HG02678 (cell line): Measurements from ENCODE around the gene MAD1L1.

Experiments
- ATAC-seq: cut with Tn5 transposase; IDR thresholded peaks from one replicate; pipeline ENCODE4 v1.9.1; 2021; ENCODE audit warnings: mild to moderate bottlenecking, moderate library complexity; ENCODE audit not compliant: unreplicated experiment

Gene MAD1L1

GRCh38 chr7:1859266-1860035 is 373.3 kb downstream of the MAD1L1 start:
- ATAC-seq, result no peak

DNA sequence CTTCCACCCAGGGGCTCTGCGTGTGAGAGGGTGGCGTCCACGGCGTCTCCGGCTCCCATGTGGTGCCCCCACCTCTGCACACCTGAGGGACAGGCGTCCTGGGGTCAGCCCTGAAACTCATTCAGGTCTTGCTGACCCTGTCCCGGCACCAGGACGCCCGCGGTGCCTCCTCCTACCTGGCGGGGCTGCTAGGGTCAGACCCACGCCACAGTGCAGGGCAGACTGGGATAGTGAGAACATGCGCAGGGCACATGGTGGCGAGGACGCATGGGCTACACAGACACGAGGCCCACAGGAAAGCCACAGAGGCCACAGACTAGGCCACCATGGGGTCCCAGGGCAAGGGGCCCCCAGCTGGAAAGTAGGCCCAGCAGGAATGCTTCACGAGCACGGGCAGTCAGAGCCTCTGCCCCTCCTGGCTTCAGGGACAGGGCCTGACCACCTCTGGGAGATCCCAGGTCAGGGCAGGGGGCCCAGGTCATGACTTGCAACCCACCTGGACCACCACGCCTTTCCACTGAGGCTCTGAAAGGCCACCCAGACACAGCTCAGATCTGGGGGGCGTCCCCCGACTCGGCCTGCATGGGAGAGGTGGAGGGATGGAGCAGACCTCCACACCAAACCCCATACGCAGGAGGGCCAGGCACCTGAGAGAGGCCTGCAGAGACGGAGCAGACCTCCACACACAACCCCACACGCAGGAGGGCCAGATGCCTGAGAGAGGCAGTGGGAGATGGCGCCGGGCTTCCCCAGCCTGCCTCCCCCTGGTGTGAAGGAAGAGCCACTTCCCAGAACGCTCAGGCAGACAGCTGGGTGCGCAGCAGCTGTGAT is 374.1 kb downstream of the MAD1L1 start:
- no peak for ATAC-seq

GRCh38 chr7:1857487-1858421 is 375.0 kb downstream of the MAD1L1 start:
- no peak for ATAC-seq

- ATAC-seq, result no peak
Observed at GRCh38 chr7:1856888-1857441, 375.8 kb downstream of the MAD1L1 start.

GRCh38 chr7:1856161-1856887 is 376.4 kb downstream of the MAD1L1 start:
- no peak for ATAC-seq

DNA sequence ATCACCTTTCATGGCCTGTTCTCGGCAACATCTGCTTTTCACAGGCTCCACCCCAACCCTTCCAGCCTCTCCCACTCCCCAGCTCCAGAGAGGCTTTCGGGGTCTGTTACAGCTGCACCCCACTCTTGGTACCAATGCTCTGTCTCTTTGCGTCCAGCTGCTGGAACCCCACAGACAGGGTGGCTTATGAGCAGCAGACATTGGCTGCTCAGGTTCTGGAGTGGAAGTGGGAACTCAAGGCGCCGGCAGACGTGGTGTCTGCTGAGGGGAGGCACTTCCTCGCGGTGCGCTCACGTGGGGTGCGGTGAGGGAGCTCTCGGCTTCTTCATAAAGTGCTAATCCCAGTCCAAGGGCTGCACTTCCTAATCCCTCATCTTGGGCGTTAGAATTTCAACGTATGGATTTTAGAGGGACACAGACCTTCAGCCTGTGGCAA is 377.0 kb downstream of the MAD1L1 start:
- no peak for ATAC-seq

DNA sequence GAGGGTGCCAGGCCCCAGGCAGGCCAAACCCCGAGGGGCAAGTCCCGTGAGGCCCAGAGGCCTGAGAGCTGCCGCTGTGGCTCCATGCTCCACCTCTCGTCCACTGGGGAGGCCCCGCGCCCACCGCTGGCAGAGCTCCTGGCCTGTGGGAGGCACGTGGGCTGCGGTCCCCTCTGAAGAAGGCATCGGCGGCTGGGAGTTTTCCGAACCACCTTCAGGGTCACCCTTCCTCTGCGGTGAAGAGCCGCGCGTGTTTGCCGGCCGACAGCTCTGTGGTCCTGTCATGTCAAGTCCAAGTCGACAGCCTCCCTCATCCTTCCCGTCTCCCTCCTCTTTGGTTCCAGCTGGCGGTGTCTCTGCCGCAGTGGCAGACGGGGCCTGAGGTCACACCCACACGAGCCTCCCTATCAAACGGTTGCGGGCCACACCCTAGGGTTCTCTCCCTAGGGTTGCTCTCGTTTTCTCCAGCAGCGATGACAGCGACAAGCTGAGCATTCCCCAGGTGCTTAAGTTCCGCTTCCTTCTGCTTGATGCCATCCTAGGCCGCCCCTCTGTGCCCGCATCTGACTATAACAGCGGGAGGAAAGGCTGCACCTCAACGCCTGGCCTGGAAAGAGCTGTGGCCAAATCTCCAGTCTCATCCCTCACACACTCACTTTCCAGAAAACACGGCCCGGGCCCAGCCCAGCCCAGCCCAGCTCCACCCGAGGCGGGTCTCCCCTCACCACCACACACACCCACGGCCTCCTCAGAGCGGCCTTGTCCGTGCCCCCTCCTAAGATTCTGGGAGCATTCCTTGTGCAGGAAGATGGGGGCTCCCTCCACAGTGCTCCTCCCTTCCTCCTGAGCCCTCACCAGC is 377.6 kb downstream of the MAD1L1 start:
- ATAC-seq, result no peak

DNA sequence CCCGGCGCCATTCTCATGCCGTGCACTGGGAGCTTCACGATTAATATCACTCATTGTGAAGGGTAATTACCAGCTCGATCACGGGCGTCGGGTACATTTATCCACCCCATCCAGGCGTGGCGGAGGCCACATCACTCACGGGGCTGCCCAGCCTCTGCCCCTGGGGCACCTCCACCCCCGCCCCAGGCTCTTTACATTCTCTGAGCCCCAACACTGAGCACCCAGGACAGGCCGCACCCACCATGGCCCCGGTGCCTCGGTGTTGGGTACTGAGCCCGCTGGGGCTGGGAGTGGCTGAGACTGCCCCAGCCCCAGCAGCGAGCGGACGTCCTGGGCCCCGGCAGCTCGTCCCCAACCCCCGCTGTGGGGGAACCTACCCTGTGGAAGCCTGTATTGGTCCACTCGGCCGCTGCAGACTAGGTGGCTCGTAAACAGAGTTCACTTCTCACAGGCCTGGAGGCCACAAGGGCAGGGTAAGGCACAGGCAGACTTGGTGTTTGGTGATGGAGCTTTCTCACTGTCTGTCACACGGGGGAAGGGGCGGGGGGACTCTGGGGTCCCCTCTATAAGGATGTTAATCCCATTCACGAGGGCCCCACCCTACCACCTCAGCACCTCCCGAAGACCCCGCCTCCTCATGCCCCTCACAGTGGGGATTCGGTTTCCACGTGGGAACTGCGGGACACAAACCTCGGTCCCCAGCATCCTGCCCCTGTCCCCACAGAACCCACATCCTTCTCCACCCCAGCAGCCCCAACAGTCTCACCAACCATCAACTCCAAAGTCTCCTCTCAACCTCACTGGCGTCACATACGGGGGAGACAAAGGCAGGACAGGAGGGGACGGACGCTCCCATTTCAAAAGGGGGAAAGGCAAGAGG is 378.5 kb downstream of the MAD1L1 start:
- ATAC-seq, result no peak

GRCh38 chr7:1853431-1853985 is 379.2 kb downstream of the MAD1L1 start:
- no peak for ATAC-seq

DNA sequence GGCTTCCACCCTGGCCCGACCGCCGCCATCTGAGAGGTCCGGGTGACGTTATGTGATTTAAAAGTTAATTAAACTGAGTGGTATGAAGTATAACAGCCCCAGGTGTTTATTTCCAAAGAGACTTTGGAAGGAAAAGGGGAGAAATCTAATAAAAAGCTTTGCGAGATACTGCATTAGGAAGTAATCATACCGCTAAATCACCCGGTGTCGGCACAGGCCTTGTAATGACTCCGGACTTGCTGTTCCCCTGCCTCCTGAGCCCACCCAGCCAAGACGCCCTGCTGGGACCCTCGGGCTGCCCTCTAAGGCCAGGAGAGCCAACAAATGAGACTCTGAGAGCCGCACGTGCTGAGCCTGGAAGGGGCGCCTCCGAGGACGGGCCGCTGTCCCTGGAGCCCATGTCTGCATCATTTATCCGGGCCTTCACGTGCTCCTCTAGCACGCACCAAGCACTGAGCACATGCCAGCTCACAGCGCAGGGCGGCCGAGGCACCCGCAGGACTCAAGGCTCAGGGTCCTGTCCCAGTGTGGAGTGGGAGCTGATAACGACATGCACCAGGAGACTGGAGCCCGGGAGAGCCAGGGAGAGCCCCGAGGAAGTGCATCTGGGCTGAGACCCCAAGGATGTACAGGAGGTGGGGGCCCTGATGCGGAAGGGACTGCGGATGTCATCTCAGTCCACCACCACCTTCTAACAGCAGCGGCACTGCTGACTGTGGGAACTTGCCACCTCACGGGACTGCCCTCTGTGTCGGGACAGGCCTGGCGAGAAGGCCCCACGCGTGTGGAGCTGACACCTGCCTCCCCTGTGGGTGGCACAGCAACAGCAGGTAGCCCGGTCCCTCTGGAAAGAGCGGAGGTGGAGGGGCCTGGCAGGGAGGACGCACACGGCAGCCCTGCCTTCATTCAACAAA is 380.0 kb downstream of the MAD1L1 start:
- ATAC-seq, result no peak

- ATAC-seq, result no peak
Observed at GRCh38 chr7:1851721-1852516, 380.8 kb downstream of the MAD1L1 start.

- no peak for ATAC-seq
Observed at GRCh38 chr7:1850976-1851571, 381.7 kb downstream of the MAD1L1 start.

DNA sequence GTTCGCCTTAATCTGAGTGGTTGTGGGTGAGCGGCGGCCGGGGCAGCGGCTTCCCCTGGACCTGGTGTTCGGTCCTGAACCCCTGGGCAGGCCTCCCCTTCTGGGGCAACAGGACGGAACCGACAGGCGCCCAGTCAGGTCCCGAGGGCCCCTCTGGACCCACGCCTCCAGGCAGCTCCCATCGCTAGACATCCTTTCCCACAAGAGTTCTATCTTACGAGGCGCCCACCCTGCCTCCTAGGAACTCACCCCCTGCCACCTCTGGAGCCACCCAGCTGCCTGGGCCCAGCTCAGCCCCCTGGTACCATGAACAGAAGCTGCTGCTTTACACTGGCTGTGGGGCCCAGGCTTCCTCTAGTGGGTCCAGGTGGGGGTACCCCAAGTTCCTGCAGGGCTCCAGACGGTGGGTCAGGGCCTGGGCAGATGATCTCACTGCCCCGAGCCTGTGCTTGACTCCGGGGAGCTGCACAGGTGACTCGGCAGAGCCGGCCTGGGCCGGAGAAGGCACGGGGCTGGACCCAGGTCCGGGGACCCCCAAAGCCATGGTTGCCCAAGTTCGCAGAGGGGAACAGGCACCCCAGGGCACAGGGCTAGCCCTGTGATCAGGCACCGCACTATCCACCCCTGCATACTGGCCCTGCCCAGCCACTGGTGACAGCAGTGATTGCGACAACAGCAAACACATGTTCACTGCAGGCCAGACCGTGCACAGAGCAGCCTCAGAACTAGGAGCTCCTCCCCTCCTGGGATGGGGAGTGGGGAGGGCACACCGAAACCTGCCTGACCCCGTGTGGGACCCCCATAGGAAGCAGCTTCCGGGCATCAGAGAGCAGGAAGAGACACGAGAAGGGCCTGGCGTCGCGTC is 382.4 kb downstream of the MAD1L1 start:
- no peak for ATAC-seq

- no peak for ATAC-seq
Observed at GRCh38 chr7:1849351-1850041, 383.2 kb downstream of the MAD1L1 start.
